ENCODE data around the gene DNAAF8. TPM values are rescaled to one million over a fixed set of nuclear protein-coding genes. Genes with fewer than 3 reads are reported as not detected.
A peak's percentile ranks its signal among the peaks of the same experiment; 100 is the strongest.

The DNAAF8 gene
- total and polyA plus RNA-seq, 4 donors = 4.3 to 11.3 (median 5.0) TPM

GRCh38 chr16:4746215-4746614 lies 11.9 kb downstream of the DNAAF8 start:
- ATAC-seq (ENCODE audit: insufficient read depth, low FRiP score) = no peak
- H3K36me3 ChIP-seq (ENCODE audit: control insufficient read depth in 4 of 4, insufficient read depth in 4 of 4, low read length in 4 of 4) = peaks cover 0 to 10% (median 2%) of the 10 kb centered on the region in 4 donors
- WGBS, 2 donors = 83 to 86% methylated on average over 8 of the region's 8 CpGs
- H3K9me3 ChIP-seq (ENCODE audit: control insufficient read depth in 4 of 4, insufficient read depth in 3 of 4, low read length in 3 of 4) = no peaks in the 10 kb centered on the region
- no peak for TF ChIP-seq CTCF (IDR thresholded peaks at IDR 0.05; ENCODE audit: control extremely low read depth, extremely low read depth)
- H3K9ac ChIP-seq (ENCODE audit: insufficient read depth in 1 of 2, low read length in 2 of 2) = no peak overlapping the region
- no peak for DNase-seq
- no peaks in the 10 kb centered on the region for H3K27me3 ChIP-seq (ENCODE audit: control insufficient read depth in 3 of 3, insufficient read depth in 3 of 3, low read length in 2 of 3)
- H3K4me3 ChIP-seq = no peak overlapping the region
- peaks cover 0 to 12% (median 0%) of the 10 kb centered on the region in 5 donors for H3K4me1 ChIP-seq (ENCODE audit: control insufficient read depth in 5 of 5, insufficient read depth in 5 of 5, low read length in 5 of 5)
- no peak overlapping the region for H3K27ac ChIP-seq (ENCODE audit: low read depth in 1 of 2, low read length in 1 of 2)

- DNase-seq (peak; percentile 77 to 82 (median 80)), ATAC-seq (ENCODE audit: insufficient read depth, low FRiP score) (no peak)
- Histone ChIP-seq H3K9ac (ENCODE audit: insufficient read depth in 1 of 2, low read length in 2 of 2) (no peak overlapping the region), H3K27me3 (ENCODE audit: control insufficient read depth in 3 of 3, insufficient read depth in 3 of 3, low read length in 2 of 3) (no peaks in the 10 kb centered on the region), H3K4me3 (no peak overlapping the region), H3K36me3 (ENCODE audit: control insufficient read depth in 4 of 4, insufficient read depth in 4 of 4, low read length in 4 of 4) (peaks cover 0 to 17% (median 9%) of the 10 kb centered on the region in 4 donors), H3K4me1 (ENCODE audit: control insufficient read depth in 5 of 5, insufficient read depth in 5 of 5, low read length in 5 of 5) (peaks cover 0 to 12% (median 0%) of the 10 kb centered on the region in 5 donors), H3K9me3 (ENCODE audit: control insufficient read depth in 4 of 4, insufficient read depth in 3 of 4, low read length in 3 of 4) (no peaks in the 10 kb centered on the region), H3K27ac (ENCODE audit: low read depth in 1 of 2, low read length in 1 of 2) (no peak overlapping the region)
- TF ChIP-seq CTCF (IDR thresholded peaks at IDR 0.05; ENCODE audit: control extremely low read depth, extremely low read depth) = no peak
- 59 to 68% methylated on average over 15 of the region's 15 CpGs for WGBS, 2 donors
Measured at GRCh38 chr16:4746991-4747574, 12.7 kb downstream of the DNAAF8 start.

- Histone ChIP-seq H3K9me3 (ENCODE audit: control insufficient read depth in 4 of 4, insufficient read depth in 3 of 4, low read length in 3 of 4) (no peaks in the 10 kb centered on the region), H3K27ac (ENCODE audit: low read depth in 1 of 2, low read length in 1 of 2) (no peak overlapping the region), H3K4me1 (ENCODE audit: control insufficient read depth in 5 of 5, insufficient read depth in 5 of 5, low read length in 5 of 5) (peaks cover 0 to 12% (median 0%) of the 10 kb centered on the region in 5 donors), H3K4me3 (no peak overlapping the region), H3K9ac (ENCODE audit: insufficient read depth in 1 of 2, low read length in 2 of 2) (no peak overlapping the region), H3K27me3 (ENCODE audit: control insufficient read depth in 3 of 3, insufficient read depth in 3 of 3, low read length in 2 of 3) (no peaks in the 10 kb centered on the region), H3K36me3 (ENCODE audit: control insufficient read depth in 4 of 4, insufficient read depth in 4 of 4, low read length in 4 of 4) (peaks cover 2 to 27% (median 16%) of the 10 kb centered on the region in 4 donors)
- ATAC-seq (ENCODE audit: insufficient read depth, low FRiP score) (no peak), DNase-seq (no peak)
- WGBS, 2 donors = 78 to 81% methylated on average over 14 of the region's 14 CpGs
- TF ChIP-seq CTCF (IDR thresholded peaks at IDR 0.05; ENCODE audit: control extremely low read depth, extremely low read depth) = no peak
Measured at GRCh38 chr16:4747906-4748681, 13.8 kb downstream of the DNAAF8 start.

Data from lung (tissue), 12 donors.